HepG2 (cell line): ENCODE data around the gene SLCO2B1. TPM values are rescaled to one million over a fixed set of nuclear protein-coding genes. Genes with fewer than 3 reads are reported as not detected.

Source experiments
- AKAP8 ChIP-seq: sonication (generic); formaldehyde crosslinking; IDR thresholded peaks from 2 replicates; pipeline ENCODE4 v1.5.1; 2020; ENCODE audit warnings: mild to moderate bottlenecking, missing genetic modification reagents
- ELF3 ChIP-seq: IDR thresholded peaks from 2 replicates; pipeline ENCODE4 v1.6.1; 2016; ENCODE audit warnings: missing genetic modification reagents, missing compliant biosample characterization
- FOSL1 ChIP-seq: sonication (generic); formaldehyde crosslinking; IDR thresholded peaks from 2 replicates; pipeline ENCODE4 v1.9.0; 2021; ENCODE audit warnings: missing genetic modification reagents, borderline replicate concordance
- HMG20B ChIP-seq: conservative IDR thresholded peaks from 2 replicates; pipeline ENCODE4 v1.6.1; 2016; ENCODE audit warnings: missing genetic modification reagents, missing compliant biosample characterization
- KDM6A ChIP-seq: IDR thresholded peaks from 2 replicates; pipeline ENCODE4 v1.6.1; 2016; ENCODE audit warnings: low read depth
- NFYB ChIP-seq: sonication (generic); formaldehyde crosslinking; IDR thresholded peaks from 2 replicates; pipeline ENCODE4 v1.4.0; 2020; ENCODE audit warnings: missing genetic modification reagents
- PRDM15 ChIP-seq: sonication (generic); formaldehyde crosslinking; IDR thresholded peaks from 2 replicates; pipeline ENCODE4 v1.4.0; 2020; ENCODE audit warnings: missing genetic modification reagents
- RERE ChIP-seq: IDR thresholded peaks from 2 replicates; pipeline ENCODE4 v1.6.1; 2016; ENCODE audit warnings: low read depth, missing genetic modification reagents, missing compliant biosample characterization
- SMAD9 ChIP-seq: sonication (generic); formaldehyde crosslinking; IDR thresholded peaks from 2 replicates; pipeline ENCODE4 v1.5.1; 2020; ENCODE audit warnings: mild to moderate bottlenecking, missing genetic modification reagents
- TBX2 ChIP-seq: sonication (generic); formaldehyde crosslinking; IDR thresholded peaks from 2 replicates; pipeline ENCODE4 v1.5.0; 2020; ENCODE audit warnings: missing genetic modification reagents, mild to moderate bottlenecking, borderline replicate concordance
- U2AF2 ChIP-seq: fragments of 200-400 bp; formaldehyde crosslinking; IDR thresholded peaks from 2 replicates; pipeline ENCODE4 v1.6.1; 2017; ENCODE audit warnings: low read depth, mild to moderate bottlenecking, low read length
- XRCC5 ChIP-seq: fragments of 200-400 bp; formaldehyde crosslinking; optimal IDR thresholded peaks from 2 replicates; pipeline ENCODE3; 2017; ENCODE audit warnings: mild to moderate bottlenecking, low read length
- YY1 ChIP-seq: IDR thresholded peaks from 2 replicates; pipeline ENCODE4 v1.6.1; 2011; ENCODE audit warnings: low read length, low read depth, moderate library complexity, mild to moderate bottlenecking; ENCODE audit not compliant: insufficient read depth, insufficient replicate concordance
- ZNF430 ChIP-seq: sonication (generic); formaldehyde crosslinking; IDR thresholded peaks from 2 replicates; pipeline ENCODE4 v1.9.0; 2021; ENCODE audit warnings: mild to moderate bottlenecking, missing genetic modification reagents
- ZNF687 ChIP-seq: sonication (generic); formaldehyde crosslinking; IDR thresholded peaks from 2 replicates; pipeline ENCODE4 v1.5.1; 2020; ENCODE audit warnings: mild to moderate bottlenecking, missing genetic modification reagents, moderate library complexity
- polyA plus RNA-seq, 8 experiments: library from polyadenylated mRNA; depleted of rRNA in 3 of 8; stranded (reverse) in 7 of 8; unstranded in 1 of 8; fragments of >200 nt; fragmentation: Illumina TruSeq in 4 of 8; extraction: Trizol in 4 of 8; gene quantifications; 2 replicates each; pipeline versions ENCODE4 v1.2.1 to v1.2.3, GENCODE V29; 2011 to 2016; ENCODE audit warnings: low read depth in 4 of 8, missing spikeins in 1 of 8, mixed read lengths in 1 of 8; ENCODE audit not compliant: insufficient read depth in 1 of 8
- total RNA-seq, 5 experiments: library from RNA; depleted of rRNA; stranded (reverse); fragments of >200 nt; fragmentation: Illumina TruSeq; extraction: Trizol; gene quantifications; 2 replicates each; pipeline ENCODE4 v1.2.3, GENCODE V29; 2016; ENCODE audit warnings: low read depth in 1 of 5

SLCO2B1 gene
- total and polyA plus RNA-seq, 2 of the 13 experiments (the other 11 are each of a cell fraction or from before 2014, with no cell fraction given) = 15.3 to 19.8 TPM

GRCh38 chr11:75155570-75156422 is 4.9 kb downstream of the SLCO2B1 start (continued):
- TF ChIP-seq ELF3 (CRISPR knock-in tag) (peak; percentile 78), ZNF430 (CRISPR knock-in tag) (peak; percentile 44; the same call in 1 of the 2 replicates), PRDM15 (CRISPR knock-in tag) (no peak), KDM6A (CRISPR knock-in tag) (peak; percentile 92), YY1 (peak; percentile 13), U2AF2 (no peak), ZNF687 (CRISPR knock-in tag) (peak; percentile 82), FOSL1 (CRISPR knock-in tag) (peak; percentile 64; the same call in 1 of the 2 replicates), SMAD9 (no peak), XRCC5 (peak; percentile 65), RERE (CRISPR knock-in tag) (peak; percentile 24; the same call in 1 of the 2 replicates), HMG20B (peak; percentile 75; the same call in 1 of the 2 replicates), AKAP8 (0 out of 2 replicates have a peak, but pooled peaks have one; percentile 26), TBX2 (peak; percentile 83), NFYB (CRISPR knock-in tag) (no peak)
